ENCODE results near the gene MFGE8.

Gene MFGE8

GRCh38 chr15:88915354-88915753 is 2.2 kb upstream of the MFGE8 start:
- ATAC-seq, result no peak
- no peak for TF ChIP-seq GLIS3 (CRISPR knock-in tag; IDR thresholded peaks at IDR 0.05)
- TF ChIP-seq TCF4 (CRISPR knock-in tag; IDR thresholded peaks at IDR 0.05; ENCODE audit: borderline replicate concordance), result no peak
- TF ChIP-seq ZNF8 (CRISPR knock-in tag; IDR thresholded peaks at IDR 0.05), result no peak
- TF ChIP-seq CSDC2 (CRISPR knock-in tag; IDR thresholded peaks at IDR 0.05), result no peak
- no peak for TF ChIP-seq ISL1 (CRISPR knock-in tag; IDR thresholded peaks at IDR 0.05)
- no peak for TF ChIP-seq ZNF565 (CRISPR knock-in tag; conservative IDR thresholded peaks at IDR 0.05; ENCODE audit: low read depth)
- TF ChIP-seq TOX (CRISPR knock-in tag; IDR thresholded peaks at IDR 0.05; ENCODE audit: borderline replicate concordance), result no peak
- no peak for TF ChIP-seq CREB5 (CRISPR knock-in tag; IDR thresholded peaks at IDR 0.05; ENCODE audit: low read depth)
- TF ChIP-seq ESRRG (CRISPR knock-in tag; IDR thresholded peaks at IDR 0.05), result no peak
- TF ChIP-seq ZC3H10 (CRISPR knock-in tag; IDR thresholded peaks at IDR 0.05), result no peak
- no peak for TF ChIP-seq BACH2 (CRISPR knock-in tag; IDR thresholded peaks at IDR 0.05; ENCODE audit: borderline replicate concordance)
- TF ChIP-seq TSHZ2 (CRISPR knock-in tag; IDR thresholded peaks at IDR 0.05), result no peak

GRCh38 chr15:88913850-88914169 is 631 bp upstream of the MFGE8 start:
- ATAC-seq, result no peak
- TF ChIP-seq ESRRG (CRISPR knock-in tag; IDR thresholded peaks at IDR 0.05), result no peak
- TF ChIP-seq RARB (CRISPR knock-in tag; IDR thresholded peaks at IDR 0.05), result no peak
- no peak for TF ChIP-seq CREB5 (CRISPR knock-in tag; IDR thresholded peaks at IDR 0.05; ENCODE audit: low read depth)
- no peak for TF ChIP-seq TCF4 (CRISPR knock-in tag; IDR thresholded peaks at IDR 0.05; ENCODE audit: borderline replicate concordance)
- no peak for TF ChIP-seq ZNF70 (CRISPR knock-in tag; IDR thresholded peaks at IDR 0.05)
- no peak for TF ChIP-seq CSDC2 (CRISPR knock-in tag; IDR thresholded peaks at IDR 0.05)
- no peak for TF ChIP-seq ARNTL (CRISPR knock-in tag; IDR thresholded peaks at IDR 0.05; ENCODE audit: borderline replicate concordance, low read depth)

GRCh38 chr15:88912500-88912921 is 668 bp downstream of the MFGE8 start:
- ATAC-seq, result peak; percentile 61
- no peak for TF ChIP-seq ZFP30 (CRISPR knock-in tag; IDR thresholded peaks at IDR 0.05)
- no peak for TF ChIP-seq PPARA (CRISPR knock-in tag; IDR thresholded peaks at IDR 0.05; ENCODE audit: borderline replicate concordance)
- no peak for TF ChIP-seq ZFP3 (CRISPR knock-in tag; IDR thresholded peaks at IDR 0.05)
- peak; percentile 78 for TF ChIP-seq ZNF70 (CRISPR knock-in tag; IDR thresholded peaks at IDR 0.05)
- no peak for TF ChIP-seq ARNTL (CRISPR knock-in tag; IDR thresholded peaks at IDR 0.05; ENCODE audit: borderline replicate concordance, low read depth)
- TF ChIP-seq RARB (CRISPR knock-in tag; IDR thresholded peaks at IDR 0.05), result no peak

GRCh38 chr15:88911766-88912118 is 1.4 kb downstream of the MFGE8 start:
- peak; percentile 9; the same call in 1 of the 3 replicates for ATAC-seq
- TF ChIP-seq BACH2 (CRISPR knock-in tag; IDR thresholded peaks at IDR 0.05; ENCODE audit: borderline replicate concordance) (no peak), SNAI2 (CRISPR knock-in tag; IDR thresholded peaks at IDR 0.05) (no peak), TSHZ2 (CRISPR knock-in tag; IDR thresholded peaks at IDR 0.05) (no peak), POU6F1 (CRISPR knock-in tag; IDR thresholded peaks at IDR 0.05; ENCODE audit: borderline replicate concordance, low read depth) (no peak), CSDC2 (CRISPR knock-in tag; IDR thresholded peaks at IDR 0.05) (no peak), PATZ1 (CRISPR knock-in tag; IDR thresholded peaks at IDR 0.05; ENCODE audit: borderline replicate concordance) (no peak), CSRNP3 (CRISPR knock-in tag; IDR thresholded peaks at IDR 0.05) (no peak), ZC3H10 (CRISPR knock-in tag; IDR thresholded peaks at IDR 0.05) (no peak), CREB5 (CRISPR knock-in tag; IDR thresholded peaks at IDR 0.05; ENCODE audit: low read depth) (no peak)

Data from SK-N-SH treated with all-trans-retinoic acid at 6 μM for 48 hours (cell line).